Hematopoietic multipotent progenitor cell treated with erythropoietin and hydrocortisone succinate and interleukin-3 and kit ligand, for 17 days (in vitro differentiated cells): ENCODE results near the gene JAK1.

Experiments used
- DNase-seq: peaks from one replicate; pipeline ENCODE4 v3.0.0-alpha.2; 2015; ENCODE audit warnings: low spot score

The JAK1 gene

DNA sequence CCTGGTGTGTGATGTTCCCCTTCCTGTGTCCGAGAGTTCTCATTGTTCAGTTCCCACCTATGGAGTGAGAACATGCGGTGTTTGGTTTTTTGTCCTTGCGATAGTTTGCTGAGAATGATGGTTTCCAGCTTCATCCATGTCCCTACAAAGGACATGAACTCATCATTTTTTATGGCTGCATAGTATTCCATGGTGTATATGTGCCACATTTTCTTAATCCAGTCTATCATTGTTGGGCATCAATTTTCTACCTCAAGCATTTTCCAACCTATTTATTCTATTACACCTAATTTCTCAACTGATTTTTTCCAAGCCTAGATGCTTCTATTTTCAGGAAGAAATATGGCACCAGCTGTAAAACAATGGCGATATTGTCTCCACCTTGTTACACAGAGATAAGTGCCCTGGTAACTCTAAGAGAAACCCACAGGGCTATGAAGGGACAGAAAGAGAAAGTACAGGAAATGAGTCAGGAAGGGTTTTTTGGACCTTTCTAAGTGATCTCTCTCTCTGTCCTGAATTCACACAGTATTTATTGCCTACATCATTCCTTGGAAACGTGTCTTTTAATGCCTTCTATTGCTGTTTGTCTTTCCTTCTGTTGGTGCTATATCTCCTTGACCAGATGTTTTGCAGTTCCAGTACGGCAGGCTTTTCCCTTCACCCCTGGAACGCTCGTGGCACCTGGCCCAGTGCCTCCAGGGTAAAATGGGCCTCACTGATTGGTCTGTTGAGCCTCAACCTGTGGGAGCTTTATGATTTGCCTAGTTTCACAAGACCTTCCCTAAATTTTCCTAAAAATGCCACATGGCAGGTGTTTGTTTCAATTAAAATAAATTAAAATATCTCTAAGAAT is 14.6 kb upstream of the JAK1 start:
- DNase-seq, result no peak

DNA sequence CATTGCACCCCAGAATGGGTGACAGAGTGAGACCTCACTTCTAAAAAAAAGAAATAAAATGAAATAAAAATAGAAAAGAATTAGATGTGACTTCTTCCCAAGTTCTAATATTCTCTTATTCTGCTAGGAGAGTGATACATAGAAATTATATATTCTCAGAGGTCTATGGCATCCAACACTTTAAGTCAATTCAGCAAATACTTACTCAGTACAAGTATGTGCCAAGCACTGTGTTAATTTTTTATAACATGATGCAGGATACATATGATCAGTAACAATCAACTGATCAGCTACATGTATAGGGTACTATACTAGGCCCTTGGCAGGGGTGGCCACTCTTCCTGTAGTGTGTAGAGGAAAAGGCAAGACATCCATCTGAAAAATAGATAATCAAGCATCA is 13.0 kb upstream of the JAK1 start:
- no peak for DNase-seq

DNA sequence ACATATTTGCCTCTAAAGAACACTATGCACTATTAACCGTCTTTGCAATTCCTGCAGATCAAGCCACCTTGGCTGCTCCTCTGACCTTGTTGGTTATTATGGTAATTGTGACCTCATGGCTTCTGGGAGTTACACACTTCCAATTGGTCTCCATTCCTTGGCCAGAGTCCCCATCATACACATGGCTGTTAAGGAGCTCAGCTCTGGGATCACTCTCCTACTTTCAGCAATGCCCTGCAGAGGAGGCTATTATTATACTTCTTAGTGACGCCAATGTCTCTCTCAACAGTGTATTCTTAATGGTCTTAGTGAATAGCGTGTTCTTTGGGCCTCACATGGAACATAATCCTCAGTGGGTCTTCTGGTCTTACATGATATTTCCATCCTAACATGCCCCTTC is 10.0 kb upstream of the JAK1 start:
- no peak for DNase-seq

GRCh38 chr1:64975740-64976139 is 9.4 kb upstream of the JAK1 start:
- no peak for DNase-seq

DNA sequence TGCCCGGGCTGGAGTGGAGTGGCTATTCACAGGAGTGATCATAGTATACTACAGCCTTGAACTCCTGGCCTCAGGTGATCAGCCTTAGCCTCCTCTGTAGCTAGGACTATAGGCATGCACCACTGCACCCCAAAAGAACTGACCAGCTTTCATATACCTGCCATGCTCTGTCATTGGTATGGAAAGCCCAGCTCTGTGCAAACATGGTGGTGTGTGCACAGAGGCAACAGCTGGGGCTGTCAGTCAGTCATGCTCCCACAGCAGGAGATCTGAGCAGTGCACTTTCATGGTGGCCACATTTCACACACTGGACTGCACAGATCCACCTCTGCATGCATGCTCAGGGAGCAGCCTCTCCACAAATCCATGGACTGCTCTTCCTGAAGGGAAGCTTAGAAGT is 8.8 kb upstream of the JAK1 start:
- no peak for DNase-seq

DNA sequence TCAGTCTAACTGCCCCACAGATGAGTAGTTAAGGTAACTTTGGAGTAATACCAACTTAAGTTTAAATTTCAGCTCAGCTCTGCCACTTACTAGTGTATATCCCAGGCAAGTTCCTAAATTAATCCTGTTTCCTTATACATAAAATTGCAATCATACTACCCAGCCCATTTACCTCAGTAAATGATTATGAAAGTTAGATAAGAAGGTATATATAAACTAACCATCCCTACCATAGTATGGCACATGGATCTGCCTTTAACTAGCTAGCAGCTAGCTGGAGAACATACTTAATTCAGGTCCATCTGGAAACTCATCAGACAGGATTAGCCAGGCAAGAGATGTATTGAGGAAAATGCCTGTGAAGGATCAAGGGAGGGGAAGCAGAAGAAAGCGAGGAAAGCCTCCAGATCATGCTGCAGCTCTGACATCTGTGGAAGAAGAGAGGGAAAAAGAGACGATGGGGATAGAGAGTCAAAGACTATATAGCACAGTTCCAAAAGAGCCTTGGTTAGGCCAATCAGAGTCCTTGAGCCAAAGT is 8.0 kb upstream of the JAK1 start:
- no peak for DNase-seq

DNA sequence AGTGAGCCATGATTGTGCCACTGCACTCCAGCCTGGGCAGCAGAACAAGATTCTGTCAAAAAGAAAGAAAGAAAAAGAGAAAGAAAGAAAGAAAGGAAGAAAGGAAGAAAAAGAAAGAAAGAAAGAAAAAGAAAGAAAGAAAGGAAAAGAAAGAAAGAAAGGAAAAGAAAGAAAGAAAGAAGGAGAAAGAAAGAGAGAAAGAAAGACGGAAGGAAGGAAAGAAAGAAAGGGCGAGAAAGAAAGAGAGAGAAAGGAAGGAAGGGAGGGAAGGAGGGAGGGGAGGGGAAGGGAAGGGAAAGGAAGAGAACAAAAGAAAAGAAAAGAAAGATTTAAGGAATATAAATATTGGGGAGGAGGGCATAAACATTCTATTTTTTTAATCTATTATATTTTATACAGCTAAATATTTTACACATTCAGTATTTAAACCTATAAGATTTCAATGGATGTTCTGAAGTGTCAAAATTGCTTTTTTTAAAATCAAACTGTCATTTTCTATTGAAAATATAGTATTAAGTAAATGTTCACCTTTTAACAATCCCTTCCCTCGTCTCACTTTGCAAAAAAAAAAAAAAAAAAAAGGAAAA is 6.8 kb upstream of the JAK1 start:
- no peak for DNase-seq

DNA sequence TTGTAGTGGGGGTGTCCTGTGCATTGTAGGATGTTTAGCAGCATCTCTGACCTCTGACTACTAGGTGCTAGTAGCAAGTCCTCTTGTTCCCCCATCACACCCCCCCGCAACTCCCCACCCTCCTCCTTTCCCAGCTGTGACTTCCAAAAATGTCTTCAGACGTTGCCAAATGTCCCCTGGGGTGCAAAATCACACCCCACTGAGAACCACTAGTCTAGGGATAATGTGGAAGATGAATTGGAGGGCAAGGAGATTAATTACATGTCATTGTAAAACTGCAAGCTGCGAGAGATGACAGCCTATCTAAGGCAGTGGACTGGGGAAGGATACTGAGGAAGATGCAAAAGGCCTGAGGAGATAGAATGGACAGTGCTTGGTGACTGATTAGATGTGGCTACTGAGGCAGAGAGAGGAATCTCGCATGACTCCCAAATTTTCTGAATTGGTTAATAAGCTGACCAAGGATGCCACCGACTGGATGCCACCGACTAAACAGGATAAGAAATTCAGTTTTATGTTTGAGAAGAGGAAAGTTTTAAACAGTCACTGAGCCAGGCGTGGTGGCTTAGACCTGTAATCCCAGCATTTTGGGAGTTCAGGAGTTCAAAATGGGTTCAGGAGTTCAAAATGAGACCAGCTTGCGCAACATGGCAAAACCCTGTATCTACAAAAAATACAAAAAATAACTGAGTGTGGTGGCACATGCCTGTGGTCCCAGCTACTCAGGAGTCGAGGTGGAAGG is 3.1 kb upstream of the JAK1 start:
- DNase-seq, result no peak

GRCh38 chr1:64967381-64967780 is 1.0 kb upstream of the JAK1 start:
- DNase-seq, result no peak

DNA sequence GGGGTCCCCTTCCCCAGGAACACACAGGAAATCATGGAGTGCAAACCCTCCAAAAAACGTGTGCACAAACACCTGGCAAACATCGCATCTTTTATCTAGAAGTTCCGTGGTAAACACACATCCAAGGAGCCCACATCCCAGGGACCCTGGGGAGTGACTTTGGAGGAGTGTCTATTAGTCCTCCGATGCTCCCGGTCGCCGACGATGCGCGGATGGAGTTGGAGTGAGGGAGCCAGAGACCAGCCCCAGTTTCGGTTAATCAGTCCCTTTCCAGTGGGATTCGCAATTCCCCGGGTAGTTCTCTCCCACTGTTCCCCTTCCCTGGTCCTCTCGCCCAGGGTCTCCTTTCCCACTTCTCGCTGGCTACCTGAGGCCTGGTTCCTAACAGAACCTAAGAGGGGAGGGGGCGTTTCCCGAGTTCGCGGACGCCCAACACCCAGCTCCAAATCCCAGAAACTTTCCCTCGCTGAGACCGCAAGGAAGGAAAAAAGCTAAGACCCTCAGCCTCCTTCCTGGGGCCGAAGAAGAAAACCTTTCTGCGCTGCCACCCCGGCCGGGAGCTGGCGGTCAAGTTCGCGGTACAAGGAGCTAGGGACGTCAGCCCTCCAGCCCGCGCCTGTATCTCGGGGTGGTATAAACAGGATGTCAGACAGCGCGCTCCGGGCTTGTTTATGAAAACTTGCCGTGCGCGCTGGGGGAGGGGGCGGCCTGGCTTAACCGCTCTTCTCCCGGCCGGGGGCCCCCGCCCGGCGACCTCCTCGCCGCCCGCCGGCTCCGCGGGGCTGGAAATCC is 787 bp downstream of the JAK1 start:
- peak; percentile 39 for DNase-seq

- no peak for DNase-seq
Measured at GRCh38 chr1:64963466-64963865, 2.9 kb downstream of the JAK1 start.

DNA sequence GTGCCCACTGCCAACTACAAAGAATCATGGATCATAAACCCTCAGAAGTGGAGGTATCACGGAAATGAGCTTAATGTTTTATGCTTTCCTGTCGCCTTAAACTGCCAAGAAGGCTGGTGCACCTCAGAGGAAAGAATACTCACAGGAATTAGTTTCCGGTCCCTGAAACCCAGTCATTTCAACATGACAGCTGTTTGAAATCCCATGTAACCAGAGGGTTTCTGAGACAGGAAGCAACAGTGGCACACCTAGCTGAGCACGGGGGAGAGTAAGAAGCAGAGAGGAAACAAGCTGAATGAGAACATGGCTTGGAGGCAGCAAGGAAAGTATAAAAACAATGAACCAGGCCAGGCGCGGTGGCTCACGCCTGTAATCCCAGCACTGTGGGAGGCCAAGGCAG is 3.9 kb downstream of the JAK1 start:
- no peak for DNase-seq

DNA sequence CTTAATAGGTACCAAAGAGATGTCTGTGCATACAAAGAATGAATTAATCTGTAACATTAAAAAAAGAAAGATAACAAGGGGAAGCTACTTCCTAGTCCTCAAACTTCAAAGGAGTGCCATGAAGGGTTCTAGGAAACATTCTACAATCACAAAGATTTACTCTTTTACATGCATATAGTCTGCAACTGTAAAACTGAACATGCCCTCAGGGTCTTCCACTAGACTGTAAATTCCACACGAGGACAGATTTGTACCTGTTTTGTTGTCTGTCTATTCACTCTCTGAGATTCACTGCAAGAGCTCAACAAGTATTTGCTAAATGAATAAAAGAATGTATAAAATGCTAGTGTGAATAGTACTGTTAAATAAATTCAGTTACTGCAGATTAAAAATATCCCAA is 4.4 kb downstream of the JAK1 start:
- DNase-seq, result no peak

DNA sequence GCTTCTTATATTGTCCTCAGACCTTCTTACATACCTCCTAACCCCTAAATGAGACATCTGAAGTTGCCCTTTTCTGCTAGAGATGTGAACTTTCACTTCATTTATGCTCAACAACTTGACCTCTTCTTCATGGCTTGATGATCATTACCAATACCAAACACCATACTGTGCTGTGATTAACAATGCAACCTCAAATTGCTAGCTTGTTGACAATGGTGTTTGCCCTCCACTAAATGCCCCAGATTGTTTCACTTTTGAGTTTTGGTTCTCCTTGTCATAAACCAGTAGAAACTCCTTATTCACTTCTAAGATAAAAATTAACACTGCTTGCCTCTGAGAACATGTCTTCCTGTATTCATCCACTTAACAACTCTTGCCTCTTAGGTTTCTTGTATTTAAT is 5.6 kb downstream of the JAK1 start:
- DNase-seq, result no peak

DNA sequence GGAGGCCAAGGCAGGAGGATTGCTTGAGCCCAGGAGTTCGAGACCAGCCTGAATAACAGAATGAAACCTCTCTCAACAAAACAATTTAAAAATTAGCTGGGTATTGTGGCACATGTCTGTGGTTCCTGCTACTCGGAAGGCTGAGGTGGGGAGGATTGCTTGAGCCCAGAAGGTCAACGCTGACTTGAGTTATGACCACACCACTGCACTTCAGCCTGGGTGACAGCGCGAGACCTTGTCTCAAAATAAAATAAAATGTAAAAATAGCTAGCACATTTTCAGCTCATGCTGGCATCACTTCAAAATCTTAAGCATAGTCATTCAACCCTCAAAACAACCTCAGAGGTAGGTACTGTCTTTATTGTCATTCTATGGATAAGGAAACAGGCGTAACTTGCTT is 6.4 kb downstream of the JAK1 start:
- no peak for DNase-seq

DNA sequence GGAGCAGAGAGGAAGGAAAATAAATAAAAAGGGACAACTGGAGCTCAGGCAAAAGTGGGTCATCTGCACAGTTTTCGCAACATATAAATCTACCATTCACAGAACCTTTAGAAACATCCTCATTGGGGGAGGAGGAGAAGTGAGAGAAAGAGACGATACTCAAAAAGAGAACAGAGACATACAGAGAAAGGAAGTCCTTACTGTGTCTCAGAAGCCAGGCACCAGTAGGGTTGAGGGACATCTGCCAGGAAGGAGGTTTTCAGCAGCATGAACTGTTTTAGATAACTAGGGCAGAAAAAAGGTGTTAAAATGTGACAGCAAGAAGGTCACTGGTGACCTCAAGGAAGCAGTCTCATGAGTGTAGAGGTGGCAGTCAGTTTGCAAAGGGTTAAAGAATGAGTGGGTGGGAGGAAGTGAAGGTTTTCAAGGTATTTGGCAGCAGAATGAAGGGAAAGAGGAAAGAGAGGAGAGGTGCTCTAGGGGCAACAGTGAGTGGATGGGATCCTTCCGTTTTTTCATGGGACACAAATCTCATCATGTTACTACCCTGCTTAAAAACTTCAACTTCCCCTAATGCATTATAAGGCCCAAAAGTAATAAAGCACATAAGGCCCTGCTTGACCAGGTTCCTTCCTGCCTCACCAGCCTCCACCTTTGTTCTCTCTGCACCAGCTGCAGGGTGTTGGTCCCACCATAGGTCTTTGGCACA is 9.5 kb downstream of the JAK1 start:
- DNase-seq, result no peak

DNA sequence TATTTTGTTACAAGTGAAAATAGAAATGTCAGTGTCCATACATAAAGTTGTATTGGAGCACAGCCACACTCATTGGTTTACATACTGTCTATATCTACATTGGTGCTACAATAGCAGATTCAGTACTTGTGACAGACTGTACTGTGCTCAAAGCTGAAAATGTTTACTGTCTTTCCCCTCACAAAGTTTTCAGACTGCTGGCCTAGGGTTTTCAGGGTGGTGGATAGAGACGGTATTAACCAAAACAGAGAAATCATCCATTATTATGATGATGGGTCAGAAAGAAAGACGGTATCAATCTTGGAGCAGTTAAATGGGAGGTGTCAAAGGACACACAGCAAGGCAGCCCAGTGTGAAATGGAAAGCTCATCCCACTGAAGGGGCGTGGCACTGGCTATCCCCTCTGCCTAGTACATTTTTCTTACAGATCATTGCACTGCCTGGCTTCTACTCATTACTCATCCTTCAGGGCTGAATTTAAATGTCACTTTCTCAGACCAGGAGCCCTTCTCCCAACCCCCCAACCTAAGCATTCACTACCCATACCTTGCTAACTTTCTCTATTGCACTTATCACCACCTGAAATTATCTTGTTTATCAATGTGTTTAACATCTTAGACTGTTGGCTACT is 10.2 kb downstream of the JAK1 start:
- DNase-seq, result no peak

DNA sequence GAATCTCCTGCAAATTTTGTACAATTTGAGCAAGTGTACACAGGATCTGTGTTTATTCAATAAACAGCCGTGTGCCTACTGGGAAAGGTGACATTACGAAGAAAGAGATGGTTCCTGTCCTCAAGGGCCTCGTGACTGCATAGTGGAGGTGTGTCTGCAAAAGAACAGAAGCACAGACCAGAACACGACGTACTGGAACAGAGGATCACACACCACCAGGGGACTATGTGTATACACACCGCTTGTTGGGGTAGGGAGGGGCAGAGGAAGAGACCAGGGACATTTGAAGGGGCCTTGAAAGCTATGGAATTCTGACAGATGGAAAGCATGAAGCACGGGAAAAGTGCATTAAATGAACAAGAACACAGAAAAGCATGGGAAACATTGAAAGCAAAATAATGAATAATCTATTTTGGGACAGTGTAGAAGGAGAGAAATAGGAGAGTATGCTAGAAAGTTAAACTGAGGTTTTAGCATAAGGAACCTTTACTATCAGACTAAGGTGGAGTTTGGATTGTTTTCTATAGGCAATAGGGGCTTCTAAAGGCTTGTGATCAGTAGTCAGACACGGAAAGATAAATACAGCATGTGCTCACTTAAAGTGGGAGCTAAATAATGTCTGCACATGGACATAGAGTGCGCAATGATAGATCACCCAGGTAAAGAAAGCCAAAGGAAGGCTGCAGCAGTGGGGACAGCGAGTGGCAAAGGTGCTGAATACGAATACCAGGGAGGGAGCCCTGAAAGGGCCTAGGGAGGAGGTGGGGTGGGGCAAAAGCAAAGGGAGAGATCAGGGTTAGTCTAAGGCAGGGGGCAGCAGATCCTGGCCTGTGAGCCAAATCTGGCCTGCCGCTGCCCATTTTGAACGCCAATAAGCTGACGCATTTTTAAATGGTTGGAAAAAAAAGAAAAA is 11.0 kb downstream of the JAK1 start:
- DNase-seq, result no peak

DNA sequence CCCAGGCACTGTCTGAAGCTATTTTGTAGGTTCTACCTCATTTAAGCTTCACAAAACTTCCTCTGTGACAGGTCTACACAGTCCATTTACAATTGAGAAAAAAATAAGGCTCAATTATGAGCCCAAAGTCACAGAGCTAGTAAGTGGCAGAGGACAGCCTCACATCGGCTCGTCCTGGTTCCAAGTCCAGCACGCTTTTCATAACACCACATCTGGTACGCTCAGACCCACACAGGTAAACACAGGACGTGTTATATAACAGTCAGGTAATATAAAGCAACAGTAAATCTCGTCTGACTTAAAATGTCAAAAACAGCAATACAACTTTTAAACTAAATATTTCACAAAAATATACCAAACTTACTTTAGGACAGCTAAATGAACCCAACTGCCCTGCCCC is 13.1 kb downstream of the JAK1 start:
- no peak for DNase-seq

DNA sequence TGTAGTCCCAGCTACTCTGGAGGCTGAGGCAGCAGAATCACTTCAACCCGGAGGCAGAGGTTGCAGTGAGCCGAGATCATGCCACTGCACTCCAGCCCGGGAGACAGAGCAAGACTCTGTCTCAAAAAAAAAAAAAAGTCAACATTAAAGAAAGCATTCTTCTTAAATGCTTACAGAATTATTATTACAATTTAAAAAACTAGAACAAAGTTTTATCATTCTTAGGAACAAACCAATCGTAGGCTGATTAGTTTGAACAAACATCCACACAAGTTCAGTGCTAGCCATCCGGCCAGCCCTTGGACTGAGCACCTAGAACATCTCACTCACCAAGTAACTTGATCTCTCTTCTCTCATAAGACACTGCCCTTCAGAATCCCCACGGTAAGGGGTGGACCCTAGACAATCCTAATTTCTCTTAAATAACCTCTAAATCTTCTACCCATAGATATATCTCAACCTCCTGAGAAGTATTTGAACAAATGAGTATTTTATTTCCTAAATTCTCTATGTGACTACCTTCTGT is 16.0 kb downstream of the JAK1 start:
- DNase-seq, result no peak
